ENCODE results near the gene ALKBH4.

Gene ALKBH4

GRCh38 chr7:102449136-102449535 lies 15.5 kb downstream of the ALKBH4 start:
- DNase-seq (ENCODE audit: low read depth) = no peak
- no peak for TF ChIP-seq CTCF (IDR thresholded peaks at IDR 0.05; ENCODE audit: control insufficient read depth, insufficient read depth, low read depth, low read length, missing control alignments)
- H3K4me3 ChIP-seq (ENCODE audit: control insufficient read depth, low read depth, low read length) = no peak overlapping the region

GRCh38 chr7:102447311-102447710 lies 17.4 kb downstream of the ALKBH4 start:
- no peak for TF ChIP-seq CTCF (IDR thresholded peaks at IDR 0.05; ENCODE audit: control insufficient read depth, insufficient read depth, low read depth, low read length, missing control alignments)
- no peak for DNase-seq (ENCODE audit: low read depth)
- H3K4me3 ChIP-seq (ENCODE audit: control insufficient read depth, low read depth, low read length) = no peak overlapping the region

- DNase-seq (ENCODE audit: low read depth) = no peak
- TF ChIP-seq CTCF (IDR thresholded peaks at IDR 0.05; ENCODE audit: control insufficient read depth, insufficient read depth, low read depth, low read length, missing control alignments) = no peak
- H3K4me3 ChIP-seq (ENCODE audit: control insufficient read depth, low read depth, low read length) = no peak overlapping the region
These were observed 18.1 kb downstream of the ALKBH4 start for GRCh38 chr7:102446387-102447156.

GRCh38 chr7:102445674-102446071 lies 19.0 kb downstream of the ALKBH4 start:
- no peak for TF ChIP-seq CTCF (IDR thresholded peaks at IDR 0.05; ENCODE audit: control insufficient read depth, insufficient read depth, low read depth, low read length, missing control alignments)
- DNase-seq (ENCODE audit: low read depth) = no peak
- H3K4me3 ChIP-seq (ENCODE audit: control insufficient read depth, low read depth, low read length) = no peak overlapping the region

GRCh38 chr7:102444961-102445673 lies 19.5 kb downstream of the ALKBH4 start:
- TF ChIP-seq CTCF (IDR thresholded peaks at IDR 0.05; ENCODE audit: control insufficient read depth, insufficient read depth, low read depth, low read length, missing control alignments) = no peak
- no peak overlapping the region for H3K4me3 ChIP-seq (ENCODE audit: control insufficient read depth, low read depth, low read length)
- DNase-seq (ENCODE audit: low read depth) = no peak

- no peak for DNase-seq (ENCODE audit: low read depth)
- no peak for TF ChIP-seq CTCF (IDR thresholded peaks at IDR 0.05; ENCODE audit: control insufficient read depth, insufficient read depth, low read depth, low read length, missing control alignments)
- H3K4me3 ChIP-seq (ENCODE audit: control insufficient read depth, low read depth, low read length) = no peak overlapping the region
These were observed 24.5 kb downstream of the ALKBH4 start for GRCh38 chr7:102439963-102440795.
